GM12892 (cell line): Measurements from ENCODE around the gene ANKRD40.

Experiments used
- POLR2A ChIP-seq: IDR thresholded peaks from 2 replicates; pipeline ENCODE4 v1.6.1; 2011; ENCODE audit warnings: low read depth, low read length, control low read depth
- POLR2AphosphoS5 ChIP-seq: IDR thresholded peaks from 2 replicates; pipeline ENCODE4 v1.6.1; 2011; ENCODE audit warnings: low read depth, low read length, control low read depth
- TAF1 ChIP-seq: IDR thresholded peaks from 2 replicates; pipeline ENCODE4 v1.6.1; 2011; ENCODE audit warnings: low read depth, mild to moderate bottlenecking, control low read depth, low read length, borderline replicate concordance

DNA sequence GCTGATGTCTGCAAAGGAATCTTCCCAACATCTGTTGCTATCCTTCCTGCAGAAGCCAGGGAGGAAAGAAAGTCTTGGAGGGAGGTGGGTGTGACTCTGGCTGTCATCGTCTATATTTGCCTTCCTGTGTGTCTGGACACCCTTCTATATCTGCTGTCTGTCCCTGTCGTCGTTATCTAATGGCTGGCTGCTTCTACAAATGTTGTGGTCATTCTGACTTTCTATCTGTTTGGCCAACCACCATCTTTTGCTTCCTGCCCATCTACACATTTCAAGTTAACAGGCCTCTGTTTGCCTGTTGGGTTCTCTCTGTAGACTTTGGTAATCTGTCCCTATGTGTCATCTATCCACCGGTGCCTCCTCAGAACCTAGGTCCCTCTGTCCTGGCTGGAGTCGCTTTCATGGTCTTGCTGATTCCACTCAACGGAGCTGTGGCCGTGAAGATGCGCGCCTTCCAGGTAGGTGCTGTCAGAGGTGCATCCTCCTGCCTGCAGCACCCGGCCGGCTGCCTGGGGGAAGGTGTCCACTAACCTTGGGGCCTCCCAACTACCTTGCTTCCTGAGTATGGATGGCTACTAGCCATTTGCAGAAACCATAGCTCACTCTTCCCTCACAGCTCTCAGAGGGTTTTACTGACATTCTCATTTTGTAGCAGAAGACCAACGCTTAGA is 42.8 kb downstream of the ANKRD40 start:
- TF ChIP-seq POLR2AphosphoS5 = no peak
- no peak for TF ChIP-seq POLR2A
- TF ChIP-seq TAF1 = no peak
